GM18870 (cell line): ENCODE measurements around the gene TRIM26.
"Not testable (repeated sequence)": the region's sequence is repeated elsewhere in the genome, so short reads cannot be mapped to it uniquely, and the experiment has no call there.

Experiments used
- ATAC-seq: cut with Tn5 transposase; IDR thresholded peaks from one replicate; pipeline ENCODE4 v1.9.1; 2021; ENCODE audit warnings: moderate library complexity; ENCODE audit not compliant: unreplicated experiment

The TRIM26 gene

DNA sequence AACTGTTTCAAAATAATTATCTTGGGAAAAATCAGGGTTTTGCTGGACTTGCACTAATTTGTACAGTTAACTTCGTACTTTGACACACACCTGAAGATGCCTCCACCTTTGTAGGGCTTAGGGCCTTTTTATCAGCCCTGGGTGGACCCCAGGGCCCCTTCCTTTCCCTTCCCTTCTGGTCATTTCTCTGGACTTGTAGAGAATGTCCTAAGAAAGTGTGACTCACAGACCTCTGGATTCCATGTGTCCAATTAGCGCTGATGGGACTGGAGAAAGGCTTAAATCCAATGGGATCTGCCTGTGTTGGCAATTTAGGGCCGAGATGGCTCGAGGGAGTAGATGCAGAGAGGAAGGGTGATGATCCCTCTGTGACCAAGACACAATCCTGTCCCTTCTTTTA is 40.5 kb downstream of the TRIM26 start:
- no peak for ATAC-seq

GRCh38 chr6:30171677-30172471 is 41.3 kb downstream of the TRIM26 start:
- no peak for ATAC-seq

DNA sequence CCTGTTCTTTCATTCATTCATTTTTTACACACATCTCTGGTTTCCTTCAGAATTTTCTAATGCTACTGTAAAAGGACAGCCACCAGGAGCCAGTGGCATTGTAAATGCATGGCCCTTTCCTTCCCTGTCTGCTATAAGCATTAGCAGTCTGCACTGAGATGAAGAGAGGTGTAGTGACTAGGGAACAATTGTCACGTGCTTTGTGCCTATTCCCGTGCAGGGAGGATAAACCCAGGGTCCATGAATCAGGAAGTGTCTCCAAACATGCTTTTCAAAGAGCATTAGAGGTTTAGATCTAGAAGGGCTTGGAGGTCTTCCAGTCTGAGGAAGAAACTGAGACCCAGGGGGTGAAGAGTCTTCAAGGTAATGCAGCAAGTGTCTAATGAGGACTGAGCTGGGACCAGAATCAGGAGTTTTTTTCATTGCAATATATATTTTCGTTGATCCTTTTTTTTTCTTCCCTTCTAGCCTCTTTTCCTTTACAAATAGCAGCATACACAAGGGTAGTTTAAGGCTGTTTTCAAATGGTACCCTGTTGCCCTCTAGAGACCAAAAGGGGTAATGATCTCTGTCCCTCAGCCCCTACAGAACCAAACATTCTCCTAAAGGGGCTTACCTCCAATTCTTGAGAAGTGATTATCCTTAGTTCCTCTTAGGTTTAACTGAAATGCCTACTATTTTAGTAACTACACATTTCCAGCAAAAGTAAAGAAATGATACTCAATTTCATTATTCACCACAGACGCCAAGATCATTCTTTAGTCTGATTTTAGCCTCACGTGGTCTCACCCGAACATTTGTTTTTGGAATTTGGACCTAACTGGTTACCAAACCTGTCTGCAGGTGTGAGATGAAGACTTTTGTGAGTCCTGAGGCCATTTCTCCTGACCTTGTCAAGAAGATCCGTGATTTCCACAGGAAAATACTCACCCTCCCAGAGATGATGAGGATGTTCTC is 43.3 kb downstream of the TRIM26 start:
- no peak for ATAC-seq

GRCh38 chr6:30168741-30169140 is 44.5 kb downstream of the TRIM26 start:
- ATAC-seq: no peak

- ATAC-seq: no peak
These were observed 46.1 kb downstream of the TRIM26 start for GRCh38 chr6:30167101-30167500.

GRCh38 chr6:30165238-30165637 is 48.0 kb downstream of the TRIM26 start:
- ATAC-seq: not testable (repeated sequence)

GRCh38 chr6:30164714-30165113 is 48.5 kb downstream of the TRIM26 start:
- no peak for ATAC-seq

DNA sequence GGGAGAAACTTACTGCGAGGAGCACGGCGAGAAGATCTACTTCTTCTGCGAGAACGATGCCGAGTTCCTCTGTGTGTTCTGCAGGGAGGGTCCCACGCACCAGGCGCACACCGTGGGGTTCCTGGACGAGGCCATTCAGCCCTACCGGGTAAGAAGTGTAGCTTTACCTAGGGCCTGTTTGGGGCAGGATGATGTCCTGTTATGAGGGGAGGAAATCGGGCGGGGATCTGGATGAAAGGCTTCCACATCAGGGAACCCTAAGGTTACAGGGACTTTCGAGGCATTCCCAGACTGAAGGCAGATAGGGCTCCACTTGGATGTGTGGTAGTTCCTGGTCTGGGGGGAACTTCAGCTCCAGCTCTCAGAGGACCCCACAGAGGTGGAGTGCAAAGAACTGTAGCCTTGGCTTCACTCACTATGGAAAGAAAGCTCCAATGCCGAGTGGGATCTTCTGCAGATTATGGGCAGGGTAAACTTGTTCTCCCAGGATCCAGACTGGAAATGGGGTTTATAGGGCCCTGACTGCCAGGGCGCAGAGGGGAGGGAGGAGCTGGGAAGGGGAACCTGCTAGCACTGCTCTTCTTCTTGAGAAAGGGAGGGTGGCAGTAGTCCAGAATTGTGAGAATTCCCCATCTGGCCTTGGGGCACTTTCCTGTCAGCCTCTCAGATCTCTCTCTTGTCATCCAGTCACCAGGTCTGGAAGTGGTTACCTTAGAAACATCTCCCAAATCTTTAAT is 49.1 kb downstream of the TRIM26 start:
- ATAC-seq: no peak

DNA sequence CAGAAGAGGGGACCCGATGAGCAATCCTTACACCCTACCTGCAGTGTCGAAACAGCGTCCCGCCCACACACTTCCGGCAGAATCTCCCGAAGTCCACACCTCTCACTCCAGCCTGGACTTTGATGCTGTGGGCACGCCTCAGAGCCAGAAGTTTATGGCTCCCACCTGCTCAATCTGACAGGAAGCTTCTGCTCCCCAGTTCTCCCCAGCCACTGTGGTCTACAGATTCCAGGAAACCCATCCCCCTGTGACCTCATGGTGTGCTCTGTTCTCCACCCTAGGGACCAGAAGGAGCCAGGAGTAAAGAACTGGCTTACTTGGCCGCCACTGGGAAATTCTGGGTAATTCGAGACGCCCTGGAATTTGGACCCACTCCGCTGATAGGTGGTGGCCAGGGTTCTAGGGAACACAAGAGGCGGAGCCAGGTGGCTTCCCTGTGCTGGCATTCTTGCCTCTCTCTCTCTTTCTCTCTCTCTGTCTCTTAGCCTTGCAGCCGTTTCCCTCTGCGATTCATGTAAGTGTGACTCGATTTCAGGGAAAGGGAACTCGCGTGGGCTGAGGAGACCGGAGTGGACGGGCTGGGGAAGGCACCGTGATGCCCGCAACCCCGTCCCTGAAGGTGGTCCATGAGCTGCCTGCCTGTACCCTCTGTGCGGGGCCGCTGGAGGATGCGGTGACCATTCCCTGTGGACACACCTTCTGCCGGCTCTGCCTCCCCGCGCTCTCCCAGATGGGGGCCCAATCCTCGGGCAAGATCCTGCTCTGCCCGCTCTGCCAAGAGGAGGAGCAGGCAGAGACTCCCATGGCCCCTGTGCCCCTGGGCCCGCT is 49.9 kb downstream of the TRIM26 start, which contains the start of gene TRIM15:
TSS of gene TRIM15 (plus strand) at position 457 of the 828 bp plus-strand sequence. CDS start at position 596, 139 bp downstream.
- ATAC-seq: no peak

DNA sequence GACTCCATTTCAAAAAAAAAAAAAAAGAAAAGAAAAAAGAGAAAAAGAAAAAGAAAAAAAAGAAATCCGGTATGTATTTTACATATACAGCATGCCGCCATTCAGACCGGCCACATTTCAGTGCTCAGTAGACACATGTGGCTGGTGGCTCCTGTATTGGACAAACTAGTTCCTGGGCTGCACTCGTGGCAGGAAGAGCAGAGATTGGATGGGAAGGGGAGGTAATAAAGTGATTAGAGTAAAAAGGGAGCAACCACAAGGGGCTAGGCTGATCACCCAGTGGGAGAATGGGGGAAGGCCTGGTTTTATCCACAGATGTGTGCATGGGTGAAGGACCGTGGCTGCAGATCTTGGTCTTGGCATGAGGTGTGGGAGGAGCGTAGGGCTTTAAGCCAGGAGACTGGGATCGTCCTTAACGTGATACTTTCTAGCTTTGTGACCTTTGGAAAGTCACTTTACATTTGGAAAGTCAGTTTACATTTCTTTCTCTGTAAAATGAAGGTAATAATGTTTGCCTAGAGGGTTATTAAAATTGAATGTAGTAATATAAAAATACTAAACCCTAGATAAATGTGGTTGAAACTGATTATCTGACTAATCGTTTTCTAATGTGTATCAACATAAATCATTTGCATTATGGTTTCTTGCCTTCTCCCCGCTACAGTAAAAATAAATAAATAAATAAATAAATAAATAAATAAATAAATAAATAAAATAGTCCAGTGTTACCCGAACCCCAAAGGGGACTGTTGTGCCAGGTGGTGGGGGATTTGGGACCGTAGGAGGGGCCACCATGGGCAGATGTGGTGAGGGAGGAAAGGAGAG is 50.7 kb downstream of the TRIM26 start:
- no peak for ATAC-seq

GRCh38 chr6:30160785-30161531 is 52.2 kb downstream of the TRIM26 start, which contains the start of gene TRIM10:
TSS of gene TRIM10 (minus strand) at chr6:30161211. CDS start at chr6:30160858, 353 bp downstream.
- ATAC-seq: no peak

DNA sequence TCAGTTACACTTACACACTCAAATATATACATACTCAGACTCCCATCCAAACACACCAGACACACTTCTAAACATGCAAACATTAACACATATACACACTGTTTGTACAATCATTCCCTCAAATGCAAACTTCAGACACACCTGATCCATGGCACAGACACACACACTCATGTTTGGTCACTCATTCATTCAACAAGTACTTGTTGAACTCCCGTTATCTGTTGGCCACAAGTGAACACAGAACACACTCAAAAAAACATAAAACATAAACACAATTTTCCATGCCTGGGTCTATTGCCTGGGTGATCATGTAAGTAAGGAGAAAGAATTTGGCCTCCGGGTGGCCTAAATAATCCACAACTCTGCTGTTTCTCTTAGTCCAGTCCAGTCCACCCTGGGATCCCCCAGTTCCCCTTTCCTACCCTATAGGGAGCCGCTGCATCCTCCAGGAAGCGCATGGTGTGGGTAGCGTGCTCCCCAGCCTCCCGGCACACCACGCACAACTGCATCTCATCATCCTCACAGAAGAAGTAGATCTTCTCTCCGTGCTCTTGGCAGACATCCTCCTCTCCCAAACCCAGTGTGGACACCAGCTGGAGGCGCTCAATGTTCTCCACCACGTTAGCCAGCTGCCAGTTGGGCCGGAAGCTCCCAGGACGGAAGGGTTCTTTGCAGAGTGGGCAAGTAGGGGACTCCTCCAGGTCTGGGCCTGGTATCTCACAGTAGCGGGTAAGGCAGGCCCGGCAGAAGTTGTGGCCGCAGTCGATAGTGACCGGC is 53.0 kb downstream of the TRIM26 start:
- ATAC-seq: no peak

DNA sequence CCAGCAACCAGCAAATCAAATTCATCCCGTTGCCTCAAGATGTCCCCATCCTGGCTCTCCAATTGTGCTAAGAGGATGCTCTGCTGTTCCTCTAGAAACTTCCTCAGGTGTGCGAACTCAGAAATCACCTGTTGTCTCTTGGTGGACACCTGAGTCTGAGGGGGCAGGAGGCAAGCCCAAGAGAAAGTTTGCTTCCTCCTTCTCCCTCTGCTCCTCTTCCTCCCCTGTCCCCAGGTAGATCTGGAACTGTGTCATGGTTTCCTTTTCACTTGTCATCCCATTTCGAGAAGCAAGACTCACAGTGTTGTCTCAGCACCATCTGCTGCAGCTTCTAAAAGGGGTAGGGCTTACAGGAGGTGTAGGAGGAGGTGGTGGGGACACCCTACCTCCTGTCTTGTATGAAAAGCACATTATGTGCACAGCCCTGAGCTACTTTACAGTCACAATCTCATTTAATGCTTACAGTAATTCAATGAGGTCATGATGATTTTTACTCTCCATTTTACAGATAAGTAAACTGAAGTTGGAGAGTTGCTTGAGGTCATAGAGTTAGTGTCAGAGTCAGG is 54.6 kb downstream of the TRIM26 start:
- no peak for ATAC-seq

DNA sequence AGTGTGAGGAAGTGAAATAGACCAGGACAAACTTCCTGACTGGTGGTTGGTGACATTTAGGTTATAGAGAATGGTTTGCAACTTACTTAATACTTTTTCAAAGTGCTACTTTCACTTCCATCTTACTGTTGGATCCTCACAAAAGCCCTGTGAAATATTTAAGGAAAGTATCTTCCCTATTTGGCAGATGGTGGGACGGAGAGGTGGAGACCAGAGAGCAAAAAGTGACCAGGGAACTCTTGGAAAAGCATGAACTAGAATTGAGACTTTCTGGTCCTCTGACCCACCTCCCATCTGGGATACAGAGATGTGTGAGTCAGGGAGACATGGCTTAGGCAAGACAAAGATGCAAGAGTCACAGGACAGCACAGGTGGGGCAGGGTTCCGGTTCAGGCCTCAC is 55.2 kb downstream of the TRIM26 start:
- ATAC-seq: no peak

DNA sequence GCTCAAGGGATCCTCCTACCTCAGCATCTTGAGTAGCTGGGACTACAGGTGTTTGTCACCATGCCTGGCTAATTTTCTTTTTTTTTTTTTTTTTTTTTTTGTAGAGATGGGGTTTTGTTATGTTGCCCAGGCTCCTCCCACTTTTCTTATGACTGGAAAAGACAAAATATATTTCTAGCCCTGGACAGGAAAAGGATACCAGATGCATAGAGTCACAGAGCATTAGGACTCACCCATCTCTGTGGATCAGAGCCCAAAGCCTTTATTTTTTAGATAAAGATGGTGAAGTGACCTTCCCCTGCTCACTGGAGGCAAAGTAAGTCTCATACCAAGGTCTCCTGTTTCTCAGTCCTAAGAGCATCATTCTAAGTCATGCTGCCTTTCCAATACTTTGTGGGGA is 55.6 kb downstream of the TRIM26 start:
- ATAC-seq: no peak

DNA sequence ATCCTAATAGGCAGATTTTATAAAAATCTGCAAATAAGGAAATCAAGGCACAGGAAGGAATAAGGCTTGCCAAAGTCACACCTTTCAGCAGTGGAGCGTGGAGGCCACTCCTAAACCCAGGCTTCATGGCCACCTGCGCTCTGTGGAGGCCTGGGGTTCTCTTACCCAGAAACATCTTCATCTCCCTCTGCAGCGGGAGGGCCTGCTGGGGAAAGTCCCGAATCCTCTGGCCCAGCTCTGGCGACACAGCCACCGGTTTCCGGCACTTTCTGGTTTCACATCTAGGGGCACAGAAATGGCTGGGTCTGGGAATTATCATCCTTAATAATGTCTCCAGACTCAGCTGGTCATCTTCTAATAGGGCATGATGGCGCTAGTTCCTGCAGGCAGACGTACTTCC is 56.4 kb downstream of the TRIM26 start:
- no peak for ATAC-seq

DNA sequence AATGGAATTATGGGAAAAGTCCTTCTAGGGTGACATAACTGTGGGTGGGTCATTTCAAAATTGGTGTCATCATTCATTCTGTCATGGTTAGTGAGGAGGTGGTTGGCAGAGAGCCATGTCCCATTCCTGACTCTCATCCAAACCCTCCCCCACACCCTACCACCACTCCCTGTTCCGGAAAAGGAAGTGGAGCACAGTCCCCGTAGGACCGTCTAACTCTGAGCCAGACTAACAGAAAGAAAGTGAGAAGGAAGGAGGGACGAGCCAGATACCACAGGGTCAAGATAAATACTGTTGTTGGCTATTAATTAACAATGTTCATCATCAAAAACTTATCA is 57.0 kb downstream of the TRIM26 start:
- no peak for ATAC-seq
